T-helper 9 cell (primary cell): ENCODE measurements around the gene MRPS21.
"Not testable (repeated sequence)": the region's sequence is repeated elsewhere in the genome, so short reads cannot be mapped to it uniquely, and the experiment has no call there.

Source experiments
- DNase-seq: peaks from one replicate; pipeline ENCODE4 v3.0.0-alpha.2; 2020

MRPS21 gene

GRCh38 chr1:150281758-150282557 lies 11.7 kb upstream of the MRPS21 start, which contains the start of gene CIART:
Gene CIART, plus strand, starts transcription at chr1:150282554. Its CDS starts 714 bp downstream, at chr1:150283268.
- DNase-seq, result peak; percentile 63

- no peak for DNase-seq
These were observed 11.1 kb upstream of the MRPS21 start for GRCh38 chr1:150282558-150282958.

- no peak for DNase-seq
These were observed 10.4 kb upstream of the MRPS21 start for GRCh38 chr1:150283260-150283659.

- DNase-seq, result no peak
These were observed 5.3 kb upstream of the MRPS21 start for GRCh38 chr1:150288382-150288781.

GRCh38 chr1:150288822-150289221 lies 4.8 kb upstream of the MRPS21 start:
- DNase-seq, result no peak

- DNase-seq, result no peak
These were observed 1.8 kb downstream of the MRPS21 start for GRCh38 chr1:150295476-150295875.

GRCh38 chr1:150299716-150300115 lies 6.1 kb downstream of the MRPS21 start:
- no peak for DNase-seq

- DNase-seq, result no peak
These were observed 8.7 kb downstream of the MRPS21 start for GRCh38 chr1:150302338-150302737.

GRCh38 chr1:150302902-150303301 lies 9.2 kb downstream of the MRPS21 start:
- DNase-seq, result no peak

GRCh38 chr1:150308585-150308984 lies 14.9 kb downstream of the MRPS21 start:
- not testable (repeated sequence) for DNase-seq

GRCh38 chr1:150309758-150310508 lies 16.3 kb downstream of the MRPS21 start:
- no peak for DNase-seq

- DNase-seq, result no peak
These were observed 18.1 kb downstream of the MRPS21 start for GRCh38 chr1:150311762-150312161.

GRCh38 chr1:150314691-150315090 lies 21.0 kb downstream of the MRPS21 start:
- DNase-seq, result not testable (repeated sequence)

- no peak for DNase-seq
These were observed 27.0 kb downstream of the MRPS21 start for GRCh38 chr1:150320667-150320978.

GRCh38 chr1:150321826-150322166 lies 28.1 kb downstream of the MRPS21 start:
- peak; percentile 5 for DNase-seq

GRCh38 chr1:150322310-150322709 lies 28.6 kb downstream of the MRPS21 start:
- DNase-seq, result no peak

- no peak for DNase-seq
These were observed 39.1 kb downstream of the MRPS21 start for GRCh38 chr1:150332651-150333290.

- DNase-seq, result no peak
These were observed 52.7 kb downstream of the MRPS21 start for GRCh38 chr1:150346316-150346715.

GRCh38 chr1:150352866-150353265 lies 59.2 kb downstream of the MRPS21 start:
- DNase-seq, result no peak
